HG03159 (cell line): ENCODE measurements around the gene GPC5.
"Not testable (repeated sequence)": the region's sequence is repeated elsewhere in the genome, so short reads cannot be mapped to it uniquely, and the experiment has no call there.

ENCODE experiments used
- ATAC-seq: cut with Tn5 transposase; IDR thresholded peaks from one replicate; pipeline ENCODE4 v1.9.1; 2021; ENCODE audit warnings: mild to moderate bottlenecking, moderate library complexity; ENCODE audit not compliant: unreplicated experiment

The GPC5 gene

GRCh38 chr13:92224052-92224821 is 825.8 kb downstream of the GPC5 start:
- ATAC-seq: no peak

- ATAC-seq: no peak
These were observed 826.4 kb downstream of the GPC5 start for GRCh38 chr13:92224825-92225224.

GRCh38 chr13:92225861-92226260 is 827.4 kb downstream of the GPC5 start:
- ATAC-seq: no peak

- no peak for ATAC-seq
These were observed 834.5 kb downstream of the GPC5 start for GRCh38 chr13:92232871-92233270.

- no peak for ATAC-seq
These were observed 853.3 kb downstream of the GPC5 start for GRCh38 chr13:92251671-92252210.

GRCh38 chr13:92255526-92255925 is 857.1 kb downstream of the GPC5 start:
- no peak for ATAC-seq

- ATAC-seq: no peak
These were observed 857.8 kb downstream of the GPC5 start for GRCh38 chr13:92256211-92256610.

- ATAC-seq: no peak
These were observed 860.6 kb downstream of the GPC5 start for GRCh38 chr13:92259046-92259445.

GRCh38 chr13:92259523-92259922 is 861.1 kb downstream of the GPC5 start:
- no peak for ATAC-seq

- ATAC-seq: no peak
These were observed 861.9 kb downstream of the GPC5 start for GRCh38 chr13:92260363-92260762.

- ATAC-seq: no peak
These were observed 863.8 kb downstream of the GPC5 start for GRCh38 chr13:92262100-92262788.

- no peak for ATAC-seq
These were observed 867.0 kb downstream of the GPC5 start for GRCh38 chr13:92265408-92265807.

- no peak for ATAC-seq
These were observed 872.6 kb downstream of the GPC5 start for GRCh38 chr13:92270990-92271389.

GRCh38 chr13:92272177-92272576 is 873.8 kb downstream of the GPC5 start:
- ATAC-seq: no peak

- not testable (repeated sequence) for ATAC-seq
These were observed 882.6 kb downstream of the GPC5 start for GRCh38 chr13:92280986-92281385.

- not testable (repeated sequence) for ATAC-seq
These were observed 892.4 kb downstream of the GPC5 start for GRCh38 chr13:92290718-92291307.

- not testable (repeated sequence) for ATAC-seq
These were observed 896.1 kb downstream of the GPC5 start for GRCh38 chr13:92294533-92294932.

- ATAC-seq: not testable (repeated sequence)
These were observed 897.8 kb downstream of the GPC5 start for GRCh38 chr13:92296154-92296671.

GRCh38 chr13:92297971-92298942 is 899.8 kb downstream of the GPC5 start:
- ATAC-seq: no peak

- ATAC-seq: no peak
These were observed 902.2 kb downstream of the GPC5 start for GRCh38 chr13:92300651-92301050.
